ENCODE data around the gene ESPNL. TPM values are rescaled to one million over a fixed set of nuclear protein-coding genes. Genes with fewer than 3 reads are reported as not detected.
"Not testable (repeated sequence)": the region's sequence is repeated elsewhere in the genome, so short reads cannot be mapped to it uniquely, and the experiment has no call there.

Gene ESPNL
- total RNA-seq, 2 donors from 2014 or later, result 0.15 to 0.86 TPM

GRCh38 chr2:238170386-238171071, 70.4 kb downstream of the ESPNL start:
- no peak overlapping the region for H3K4me3 ChIP-seq (ENCODE audit: low read length)
- H3K9ac ChIP-seq (ENCODE audit: extremely low read depth, low read length, poor library complexity, severe bottlenecking), result no peak overlapping the region
- TF ChIP-seq, protein P1, sequence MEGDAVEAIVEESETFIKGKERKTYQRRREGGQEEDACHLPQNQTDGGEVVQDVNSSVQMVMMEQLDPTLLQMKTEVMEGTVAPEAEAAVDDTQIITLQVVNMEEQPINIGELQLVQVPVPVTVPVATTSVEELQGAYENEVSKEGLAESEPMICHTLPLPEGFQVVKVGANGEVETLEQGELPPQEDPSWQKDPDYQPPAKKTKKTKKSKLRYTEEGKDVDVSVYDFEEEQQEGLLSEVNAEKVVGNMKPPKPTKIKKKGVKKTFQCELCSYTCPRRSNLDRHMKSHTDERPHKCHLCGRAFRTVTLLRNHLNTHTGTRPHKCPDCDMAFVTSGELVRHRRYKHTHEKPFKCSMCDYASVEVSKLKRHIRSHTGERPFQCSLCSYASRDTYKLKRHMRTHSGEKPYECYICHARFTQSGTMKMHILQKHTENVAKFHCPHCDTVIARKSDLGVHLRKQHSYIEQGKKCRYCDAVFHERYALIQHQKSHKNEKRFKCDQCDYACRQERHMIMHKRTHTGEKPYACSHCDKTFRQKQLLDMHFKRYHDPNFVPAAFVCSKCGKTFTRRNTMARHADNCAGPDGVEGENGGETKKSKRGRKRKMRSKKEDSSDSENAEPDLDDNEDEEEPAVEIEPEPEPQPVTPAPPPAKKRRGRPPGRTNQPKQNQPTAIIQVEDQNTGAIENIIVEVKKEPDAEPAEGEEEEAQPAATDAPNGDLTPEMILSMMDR (conservative IDR thresholded peaks at IDR 0.05), result no peak
- peaks cover 2% of the 10 kb centered on the region for H3K27me3 Mint-ChIP-seq (ENCODE audit: insufficient read depth)
- peaks cover 68% of the 10 kb centered on the region for H3K36me3 ChIP-seq (ENCODE audit: control insufficient read depth, insufficient read depth, low read length)
- no peak overlapping the region for H3K27ac Mint-ChIP-seq
- H3K9me3 Mint-ChIP-seq, result no peaks in the 10 kb centered on the region
- H3K4me1 Mint-ChIP-seq, result no peaks in the 10 kb centered on the region
- H3K27me3 ChIP-seq (ENCODE audit: control insufficient read depth, insufficient read depth, low read length, poor library complexity, severe bottlenecking), result peaks cover 3% of the 10 kb centered on the region
- 91 to 95% methylated on average over 16 to 20 of the region's 21 CpGs for WGBS, 2 experiments (ENCODE audit: insufficient coverage in 1 of 2, insufficient read length in 1 of 2)
- H3K36me3 Mint-ChIP-seq (ENCODE audit: low read depth), result peaks cover 37% of the 10 kb centered on the region
- no peak for DNase-seq
- no peaks in the 10 kb centered on the region for H3K9me3 ChIP-seq (ENCODE audit: control insufficient read depth, low read length)
- H3K27ac ChIP-seq (ENCODE audit: low read depth, low read length), result no peak overlapping the region
- no peaks in the 10 kb centered on the region for H3K4me1 ChIP-seq (ENCODE audit: control insufficient read depth, insufficient read depth, low read length)
- no peak overlapping the region for H3K4me3 Mint-ChIP-seq

DNA sequence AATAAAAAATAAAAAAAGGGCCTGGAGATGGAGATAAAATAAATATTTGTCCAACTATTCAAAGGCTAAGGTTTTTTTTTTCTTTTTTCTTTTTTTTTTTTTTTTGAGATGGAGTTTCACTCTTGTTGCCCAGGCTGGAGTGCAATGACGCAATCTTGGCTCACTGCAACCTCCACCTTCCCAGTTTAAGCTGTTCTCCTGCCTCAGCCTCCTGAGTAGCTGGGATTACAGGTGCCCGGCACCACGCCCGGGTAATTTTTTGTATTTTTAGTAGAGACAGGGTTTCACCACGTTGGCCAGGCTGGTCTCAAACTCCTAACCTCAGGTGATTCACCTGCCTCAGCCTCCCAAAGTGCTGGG, 70.9 kb downstream of the ESPNL start:
- not testable (repeated sequence) for H3K4me3 ChIP-seq (ENCODE audit: low read length); H3K9me3 Mint-ChIP-seq; H3K27ac Mint-ChIP-seq; H3K4me1 ChIP-seq (ENCODE audit: control insufficient read depth, insufficient read depth, low read length); H3K4me3 Mint-ChIP-seq; H3K9ac ChIP-seq (ENCODE audit: extremely low read depth, low read length, poor library complexity, severe bottlenecking); H3K27me3 Mint-ChIP-seq (ENCODE audit: insufficient read depth); DNase-seq; H3K9me3 ChIP-seq (ENCODE audit: control insufficient read depth, low read length); H3K4me1 Mint-ChIP-seq; H3K27me3 ChIP-seq (ENCODE audit: control insufficient read depth, insufficient read depth, low read length, poor library complexity, severe bottlenecking); H3K27ac ChIP-seq (ENCODE audit: low read depth, low read length)
- H3K36me3 ChIP-seq (ENCODE audit: control insufficient read depth, insufficient read depth, low read length), result peaks cover 72% of the 10 kb centered on the region
- WGBS, 2 experiments (ENCODE audit: insufficient coverage in 1 of 2, insufficient read length in 1 of 2), result 93 to 96% methylated on average over 2 to 5 of the region's 5 CpGs
- H3K36me3 Mint-ChIP-seq (ENCODE audit: low read depth), result peaks cover 41% of the 10 kb centered on the region

GRCh38 chr2:238171575-238172187, 71.5 kb downstream of the ESPNL start:
- WGBS, 2 experiments (ENCODE audit: insufficient coverage in 1 of 2, insufficient read length in 1 of 2), result 97 to 100% methylated on average over 5 to 9 of the region's 9 CpGs
- H3K27ac Mint-ChIP-seq, result no peak overlapping the region
- Histone ChIP-seq H3K9me3 (ENCODE audit: control insufficient read depth, low read length) (no peaks in the 10 kb centered on the region), H3K27me3 (ENCODE audit: control insufficient read depth, insufficient read depth, low read length, poor library complexity, severe bottlenecking) (no peaks in the 10 kb centered on the region), H3K4me3 (ENCODE audit: low read length) (no peak overlapping the region), H3K4me1 (ENCODE audit: control insufficient read depth, insufficient read depth, low read length) (no peaks in the 10 kb centered on the region), H3K36me3 (ENCODE audit: control insufficient read depth, insufficient read depth, low read length) (peaks cover 72% of the 10 kb centered on the region), H3K27ac (ENCODE audit: low read depth, low read length) (no peak overlapping the region), H3K9ac (ENCODE audit: extremely low read depth, low read length, poor library complexity, severe bottlenecking) (no peak overlapping the region)
- no peaks in the 10 kb centered on the region for H3K27me3 Mint-ChIP-seq (ENCODE audit: insufficient read depth)
- H3K4me3 Mint-ChIP-seq, result no peak overlapping the region
- H3K36me3 Mint-ChIP-seq (ENCODE audit: low read depth), result peaks cover 45% of the 10 kb centered on the region
- TF ChIP-seq, protein P1 (conservative IDR thresholded peaks at IDR 0.05), result no peak
- no peaks in the 10 kb centered on the region for H3K9me3 Mint-ChIP-seq
- no peak for DNase-seq
- H3K4me1 Mint-ChIP-seq, result no peaks in the 10 kb centered on the region

All from endodermal cell (in vitro differentiated cells).